ENCODE results near the gene USP48.

Gene USP48

GRCh38 chr1:21741206-21741605, 41.7 kb downstream of the USP48 start:
- TF ChIP-seq CTCF (IDR thresholded peaks at IDR 0.05; ENCODE audit: extremely low read depth, missing control alignments) = no peak
- DNase-seq (ENCODE audit: low spot score) = no peak

GRCh38 chr1:21736876-21737275, 46.1 kb downstream of the USP48 start:
- no peak for DNase-seq (ENCODE audit: low spot score)
- TF ChIP-seq CTCF (IDR thresholded peaks at IDR 0.05; ENCODE audit: extremely low read depth, missing control alignments) = no peak

GRCh38 chr1:21736011-21736410, 46.9 kb downstream of the USP48 start:
- TF ChIP-seq CTCF (IDR thresholded peaks at IDR 0.05; ENCODE audit: extremely low read depth, missing control alignments) = no peak
- DNase-seq (ENCODE audit: low spot score) = no peak

- DNase-seq (ENCODE audit: low spot score) = no peak
- no peak for TF ChIP-seq CTCF (IDR thresholded peaks at IDR 0.05; ENCODE audit: extremely low read depth, missing control alignments)
These were observed 48.4 kb downstream of the USP48 start for GRCh38 chr1:21734526-21734925.

- no peak for DNase-seq (ENCODE audit: low spot score)
- TF ChIP-seq CTCF (IDR thresholded peaks at IDR 0.05; ENCODE audit: extremely low read depth, missing control alignments) = no peak
These were observed 50.3 kb downstream of the USP48 start for GRCh38 chr1:21732664-21733063.

- DNase-seq (ENCODE audit: low spot score) = no peak
- TF ChIP-seq CTCF (IDR thresholded peaks at IDR 0.05; ENCODE audit: extremely low read depth, missing control alignments) = no peak
These were observed 57.1 kb downstream of the USP48 start for GRCh38 chr1:21725748-21726392.

GRCh38 chr1:21724570-21724969, 58.4 kb downstream of the USP48 start:
- TF ChIP-seq CTCF (IDR thresholded peaks at IDR 0.05; ENCODE audit: extremely low read depth, missing control alignments) = no peak
- DNase-seq (ENCODE audit: low spot score) = no peak

Measured in GM20000 (cell line).